NCI-H526 treated with DMSO at 0.1 percent for 48 hours (cell line): ENCODE results near the gene PCDH19.

Experiments used
- DNase-seq: peaks from one replicate; lab custom pipeline; 2025; lab: John Stamatoyannopoulos, UW

Gene PCDH19

GRCh38 chrX:100407147-100407783 lies 2.8 kb downstream of the PCDH19 start:
- DNase-seq = no peak

GRCh38 chrX:100405424-100405823 lies 4.6 kb downstream of the PCDH19 start:
- no peak for DNase-seq

- no peak for DNase-seq
These were observed 5.2 kb downstream of the PCDH19 start for GRCh38 chrX:100404851-100405250.

GRCh38 chrX:100395781-100396180 lies 14.3 kb downstream of the PCDH19 start:
- no peak for DNase-seq

GRCh38 chrX:100381619-100382018 lies 28.5 kb downstream of the PCDH19 start:
- no peak for DNase-seq

- no peak for DNase-seq
These were observed 30.6 kb downstream of the PCDH19 start for GRCh38 chrX:100379388-100379986.

- DNase-seq = no peak
These were observed 32.2 kb downstream of the PCDH19 start for GRCh38 chrX:100377826-100378225.

GRCh38 chrX:100376576-100376975 lies 33.5 kb downstream of the PCDH19 start:
- no peak for DNase-seq

- no peak for DNase-seq
These were observed 36.4 kb downstream of the PCDH19 start for GRCh38 chrX:100373673-100374072.

- DNase-seq = no peak
These were observed 41.9 kb downstream of the PCDH19 start for GRCh38 chrX:100368167-100368566.

- peak; percentile 57 for DNase-seq
These were observed 46.2 kb downstream of the PCDH19 start for GRCh38 chrX:100363896-100364295.

GRCh38 chrX:100358766-100359165 lies 51.3 kb downstream of the PCDH19 start:
- no peak for DNase-seq

GRCh38 chrX:100356351-100356896 lies 53.6 kb downstream of the PCDH19 start:
- DNase-seq = peak; percentile 33

- DNase-seq = no peak
These were observed 54.4 kb downstream of the PCDH19 start for GRCh38 chrX:100355680-100356079.

GRCh38 chrX:100353326-100353725 lies 56.7 kb downstream of the PCDH19 start:
- DNase-seq = no peak

- DNase-seq = no peak
These were observed 59.2 kb downstream of the PCDH19 start for GRCh38 chrX:100350704-100351489.

GRCh38 chrX:100349391-100349790 lies 60.7 kb downstream of the PCDH19 start:
- DNase-seq = no peak

- DNase-seq = no peak
These were observed 68.9 kb downstream of the PCDH19 start for GRCh38 chrX:100341142-100341510.

- DNase-seq = no peak
These were observed 69.5 kb downstream of the PCDH19 start for GRCh38 chrX:100340491-100341141.

- DNase-seq = no peak
These were observed 81.7 kb downstream of the PCDH19 start for GRCh38 chrX:100328351-100328750.

- DNase-seq = no peak
These were observed 90.4 kb downstream of the PCDH19 start for GRCh38 chrX:100319716-100320115.

GRCh38 chrX:100316987-100317386 lies 93.1 kb downstream of the PCDH19 start:
- DNase-seq = no peak
